Naive thymus-derived CD4-positive, alpha-beta T cell (primary cell): ENCODE results near the gene LYST. TPM values are rescaled to one million over a fixed set of nuclear protein-coding genes. Genes with fewer than 3 reads are reported as not detected.
"Not testable (repeated sequence)": the region's sequence is repeated elsewhere in the genome, so short reads cannot be mapped to it uniquely, and the experiment has no call there.

Source experiments
- ATAC-seq: fragments of 150-1000 bp; cut with Tn5 transposase; 2 replicates; pipeline ENCODE4 v1.10.0; 2021; ENCODE audit warnings: mild to moderate bottlenecking, moderate library complexity
- CTCF ChIA-PET: fragments of 350-600 bp; sonication (Branson Sonifier 250); formaldehyde crosslinking; loops from one replicate; lab custom pipeline; 2021; ENCODE audit warnings: antibody characterized with exemption; lab: Charles Lee
- POLR2A ChIA-PET: fragments of 350-600 bp; sonication (Branson Sonifier 250); formaldehyde crosslinking; loops from one replicate; lab custom pipeline; 2021; ENCODE audit warnings: antibody characterized with exemption, inconsistent platforms; lab: Charles Lee
- DNase-seq, 9 donors: peaks; one replicate each; pipeline versions ENCODE4 v3.0.0 to v3.0.0-alpha.2; 2020 to 2022; ENCODE audit warnings: mixed read lengths in 1 of 9
- H3K27ac ChIP-seq: one replicate; pipeline ENCODE4 v1.7.0; 2013; ENCODE audit warnings: mild to moderate bottlenecking, low read depth, low read length, moderate library complexity
- H3K27me3 ChIP-seq, 2 donors: one replicate each; pipeline ENCODE4 v1.7.0; 2013; ENCODE audit warnings: low read length in 2 of 2, mild to moderate bottlenecking in 2 of 2, moderate library complexity in 2 of 2; ENCODE audit not compliant: control insufficient read depth in 2 of 2, insufficient read depth in 2 of 2
- H3K36me3 ChIP-seq, 3 experiments: 1 replicate in 2 of 3; 2 replicates in 1 of 3; pipeline ENCODE4 v1.7.0; 2013; ENCODE audit warnings: low read length in 3 of 3, mild to moderate bottlenecking in 3 of 3, moderate library complexity in 1 of 3; ENCODE audit not compliant: insufficient read depth in 3 of 3, control insufficient read depth in 2 of 3
- H3K4me1 ChIP-seq, 2 donors: one replicate each; pipeline ENCODE4 v1.7.0; 2013; ENCODE audit warnings: low read length in 2 of 2, mild to moderate bottlenecking in 2 of 2, moderate library complexity in 1 of 2; ENCODE audit not compliant: control insufficient read depth in 2 of 2, insufficient read depth in 2 of 2
- H3K4me3 ChIP-seq: 2 replicates; pipeline ENCODE4 v1.7.0; 2013; ENCODE audit warnings: mild to moderate bottlenecking, low read length
- H3K9me3 ChIP-seq, 3 experiments: 1 replicate in 2 of 3; 2 replicates in 1 of 3; pipeline ENCODE4 v1.7.0; 2013; ENCODE audit warnings: low read length in 3 of 3; ENCODE audit not compliant: control insufficient read depth in 2 of 3
- H3K27ac Mint-ChIP-seq, 9 donors: one replicate each; pipeline ENCODE4 v1.8.0; 2020 to 2022; ENCODE audit warnings: mixed read lengths in 9 of 9, mild to moderate bottlenecking in 8 of 9, moderate library complexity in 5 of 9, inconsistent platforms in 2 of 9
- H3K27me3 Mint-ChIP-seq, 5 donors: one replicate each; pipeline ENCODE4 v1.8.0; 2021 to 2022; ENCODE audit warnings: mixed read lengths in 5 of 5, mild to moderate bottlenecking in 1 of 5
- H3K36me3 Mint-ChIP-seq, 5 donors: one replicate each; pipeline ENCODE4 v1.8.0; 2020 to 2022; ENCODE audit warnings: mixed read lengths in 5 of 5, mild to moderate bottlenecking in 3 of 5, inconsistent platforms in 1 of 5
- H3K4me1 Mint-ChIP-seq, 7 donors: one replicate each; pipeline ENCODE4 v1.8.0; 2020 to 2022; ENCODE audit warnings: mixed read lengths in 7 of 7, mild to moderate bottlenecking in 3 of 7, inconsistent platforms in 1 of 7
- H3K4me3 Mint-ChIP-seq, 10 donors: one replicate each; pipeline ENCODE4 v1.8.0; 2020 to 2022; ENCODE audit warnings: mild to moderate bottlenecking in 10 of 10, mixed read lengths in 10 of 10, moderate library complexity in 6 of 10, inconsistent platforms in 2 of 10
- H3K9me3 Mint-ChIP-seq, 11 donors: one replicate each; pipeline ENCODE4 v1.8.0; 2020 to 2022; ENCODE audit warnings: mixed read lengths in 11 of 11, mild to moderate bottlenecking in 4 of 11, inconsistent platforms in 1 of 11, moderate library complexity in 1 of 11
- intact Hi-C, 2 donors: fragments of 100-400 bp; cut with micrococcal nuclease; formaldehyde crosslinking; loops; one replicate each; pipeline ENCODE4 v1.15.1; 2023
- polyA plus RNA-seq, 2 donors: library from polyadenylated mRNA; unstranded; fragments of 300-500 nt; fragmentation: Illumina TruSeq; gene quantifications; one replicate each; pipeline ENCODE4 v1.2.3, GENCODE V29; 2021
- total RNA-seq, 6 experiments: library from RNA in 5 of 6; stranded (reverse) in 5 of 6; gene quantifications; 1 replicate in 5 of 6; 2 replicates in 1 of 6; pipeline ENCODE4 v1.2.3 and lab custom pipeline; 2021 to 2026

LYST gene
- total and polyA plus RNA-seq, 7 experiments from 2014 or later: 5.7 to 98.1 (median 27.8) TPM

DNA sequence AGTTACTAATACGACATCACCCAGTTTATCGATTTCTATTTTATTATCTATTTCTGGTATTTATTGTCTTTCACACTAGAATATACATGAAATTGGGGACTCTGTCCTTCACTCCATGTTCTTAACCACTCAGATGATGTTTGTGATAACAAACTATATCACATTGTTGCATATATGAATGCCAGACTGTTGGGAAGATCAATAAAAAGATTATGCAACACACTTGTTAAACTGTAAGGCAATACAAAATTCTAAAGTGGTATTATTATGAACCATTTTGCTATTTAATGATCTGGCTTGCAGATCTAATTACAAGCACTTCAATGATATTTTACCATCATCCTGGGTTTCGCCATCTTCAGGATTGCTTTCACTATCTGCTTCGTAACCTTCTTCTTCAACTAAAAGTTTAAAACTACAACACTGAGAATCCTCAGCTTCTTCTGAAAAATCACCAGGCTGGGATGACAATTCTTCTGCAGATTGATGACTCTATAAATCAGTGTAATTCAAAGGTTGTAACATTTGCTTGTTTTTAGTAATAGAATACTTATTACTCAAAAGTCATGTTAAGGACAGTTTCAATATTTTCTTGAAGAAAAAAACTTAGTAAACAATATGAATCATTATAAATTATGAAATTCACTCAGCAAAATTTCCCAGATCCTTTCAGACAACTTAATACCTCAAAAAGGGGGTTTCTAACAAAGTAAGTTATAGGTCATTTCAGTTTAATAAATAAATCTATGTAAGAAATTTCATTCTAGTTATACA, 63.9 kb downstream of the LYST start:
- no peaks in the 10 kb centered on the region for H3K27me3 ChIP-seq
- Mint-ChIP-seq H3K4me1 (peaks cover 0 to 3% (median 0%) of the 10 kb centered on the region in 7 donors), H3K36me3 (peaks cover 5 to 41% (median 25%) of the 10 kb centered on the region in 5 donors), H3K4me3 (no peak overlapping the region), H3K9me3 (no peaks in the 10 kb centered on the region), H3K27me3 (no peaks in the 10 kb centered on the region), H3K27ac (no peak overlapping the region)
- H3K27ac ChIP-seq: no peak overlapping the region
- ChIA-PET POLR2A (no interaction called here), CTCF (no interaction called here)
- H3K36me3 ChIP-seq: peaks cover 5 to 6% (median 6%) of the 10 kb centered on the region in 3 experiments
- no peak for DNase-seq
- intact Hi-C loops: no loop called here
- no peak for ATAC-seq
- no peaks in the 10 kb centered on the region for H3K4me1 ChIP-seq
- H3K4me3 ChIP-seq: no peak overlapping the region
- no peaks in the 10 kb centered on the region for H3K9me3 ChIP-seq

DNA sequence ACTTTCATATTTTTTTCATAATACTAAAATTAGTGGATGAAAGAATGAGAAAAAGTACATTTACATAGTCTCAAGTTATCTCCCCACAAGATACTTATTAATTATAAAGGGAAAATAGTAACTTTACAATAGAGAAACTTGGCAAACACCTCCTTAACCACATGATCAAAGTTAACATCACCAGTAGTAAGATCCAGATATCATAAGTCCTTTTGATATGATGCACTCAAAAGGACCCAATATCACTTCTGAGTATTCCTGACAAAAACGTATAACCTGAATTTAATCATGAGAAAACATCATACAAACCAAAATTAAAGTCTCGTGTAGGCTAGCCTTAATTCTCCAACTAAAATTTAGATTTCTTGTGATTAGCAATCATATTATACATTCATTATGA, 67.4 kb downstream of the LYST start:
- no peak for ATAC-seq
- H3K27me3 ChIP-seq: no peaks in the 10 kb centered on the region
- no peaks in the 10 kb centered on the region for H3K4me1 ChIP-seq
- H3K4me3 ChIP-seq: no peak overlapping the region
- Mint-ChIP-seq H3K36me3 (peaks cover 14 to 54% (median 29%) of the 10 kb centered on the region in 5 donors), H3K27ac (no peak overlapping the region), H3K4me1 (peaks cover 0 to 3% (median 0%) of the 10 kb centered on the region in 7 donors), H3K27me3 (no peaks in the 10 kb centered on the region), H3K4me3 (no peak overlapping the region), H3K9me3 (peaks cover 0 to 8% (median 0%) of the 10 kb centered on the region in 11 donors)
- no peak overlapping the region for H3K27ac ChIP-seq
- ChIA-PET CTCF (no interaction called here), POLR2A (no interaction called here)
- no peaks in the 10 kb centered on the region for H3K9me3 ChIP-seq
- no peak for DNase-seq
- intact Hi-C loops: loop anchor here in 1 of 2 donors (5.0 kb wide), 1 partner anchor 173 kb away; no protein-coding TSS in a partner anchor
- peaks cover 0 to 6% (median 5%) of the 10 kb centered on the region in 3 experiments for H3K36me3 ChIP-seq

DNA sequence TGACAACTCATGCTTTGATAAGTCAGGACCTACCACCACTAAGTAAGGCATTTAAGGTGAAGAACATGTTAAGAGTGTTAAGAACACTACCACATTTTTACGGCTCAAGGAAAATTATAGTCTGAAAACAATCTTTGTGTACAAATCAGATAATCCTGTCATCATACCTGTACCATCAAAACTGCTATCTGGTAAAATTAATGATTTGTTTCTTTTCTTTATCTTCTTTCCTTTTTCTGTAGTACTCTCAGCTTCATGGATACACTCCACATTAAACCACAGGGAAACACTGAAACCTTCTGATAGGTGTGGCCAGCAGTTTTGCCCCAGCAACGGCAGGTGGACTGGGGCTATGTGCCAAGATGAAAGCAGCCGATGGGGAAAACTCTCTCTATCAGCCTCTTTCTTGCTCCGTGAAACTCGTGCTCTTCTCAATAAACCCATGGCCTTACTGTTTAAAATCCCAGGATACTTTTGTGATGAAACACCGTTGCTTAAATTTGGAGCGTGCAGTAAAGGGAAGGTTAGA, 75.1 kb downstream of the LYST start:
- ATAC-seq (no peak), DNase-seq (no peak)
- H3K4me3 ChIP-seq: no peak overlapping the region
- Mint-ChIP-seq H3K27me3 (no peaks in the 10 kb centered on the region), H3K27ac (no peak overlapping the region), H3K36me3 (peaks cover 13 to 52% (median 32%) of the 10 kb centered on the region in 5 donors), H3K9me3 (peaks cover 0 to 7% (median 0%) of the 10 kb centered on the region in 11 donors), H3K4me1 (no peaks in the 10 kb centered on the region), H3K4me3 (no peak overlapping the region)
- H3K27me3 ChIP-seq: no peaks in the 10 kb centered on the region
- peaks cover 0 to 22% (median 6%) of the 10 kb centered on the region in 3 experiments for H3K36me3 ChIP-seq
- H3K27ac ChIP-seq: no peak overlapping the region
- no peaks in the 10 kb centered on the region for H3K4me1 ChIP-seq
- intact Hi-C loops: no loop called here
- POLR2A ChIA-PET: no interaction called here
- no peaks in the 10 kb centered on the region for H3K9me3 ChIP-seq
- CTCF ChIA-PET: no interaction called here

DNA sequence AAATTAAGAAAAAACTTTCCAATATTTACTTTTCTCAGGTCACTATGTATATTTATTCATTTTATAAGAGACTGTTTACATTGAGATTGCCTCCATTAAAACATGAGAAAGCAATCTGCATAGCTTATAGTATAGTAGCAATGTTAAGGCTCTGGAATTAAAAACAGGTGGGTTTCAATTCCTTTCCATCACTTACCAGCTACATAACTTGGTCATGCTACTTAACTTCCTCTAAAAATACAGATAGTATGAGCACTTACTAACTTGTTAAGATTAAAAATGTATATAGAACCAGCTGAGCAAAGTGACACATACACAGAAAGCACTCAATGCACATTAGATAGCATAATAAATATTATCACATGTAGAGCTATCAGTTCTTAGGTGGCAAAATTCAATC, 76.6 kb downstream of the LYST start:
- Histone ChIP-seq H3K4me1 (no peaks in the 10 kb centered on the region), H3K27me3 (no peaks in the 10 kb centered on the region), H3K36me3 (peaks cover 0 to 22% (median 6%) of the 10 kb centered on the region in 3 experiments), H3K9me3 (no peaks in the 10 kb centered on the region), H3K27ac (no peak overlapping the region), H3K4me3 (no peak overlapping the region)
- Mint-ChIP-seq H3K36me3 (peaks cover 4 to 42% (median 28%) of the 10 kb centered on the region in 5 donors), H3K9me3 (peaks cover 0 to 2% (median 0%) of the 10 kb centered on the region in 11 donors), H3K27ac (no peak overlapping the region), H3K27me3 (no peaks in the 10 kb centered on the region), H3K4me1 (no peaks in the 10 kb centered on the region), H3K4me3 (no peak overlapping the region)
- DNase-seq (no peak), ATAC-seq (no peak)
- ChIA-PET POLR2A (interaction anchor here (1.0 kb wide), 1 partner anchor 51 kb away, joined by 6 read pairs; no protein-coding TSS in a partner anchor), CTCF (no interaction called here)
- intact Hi-C loops: no loop called here

DNA sequence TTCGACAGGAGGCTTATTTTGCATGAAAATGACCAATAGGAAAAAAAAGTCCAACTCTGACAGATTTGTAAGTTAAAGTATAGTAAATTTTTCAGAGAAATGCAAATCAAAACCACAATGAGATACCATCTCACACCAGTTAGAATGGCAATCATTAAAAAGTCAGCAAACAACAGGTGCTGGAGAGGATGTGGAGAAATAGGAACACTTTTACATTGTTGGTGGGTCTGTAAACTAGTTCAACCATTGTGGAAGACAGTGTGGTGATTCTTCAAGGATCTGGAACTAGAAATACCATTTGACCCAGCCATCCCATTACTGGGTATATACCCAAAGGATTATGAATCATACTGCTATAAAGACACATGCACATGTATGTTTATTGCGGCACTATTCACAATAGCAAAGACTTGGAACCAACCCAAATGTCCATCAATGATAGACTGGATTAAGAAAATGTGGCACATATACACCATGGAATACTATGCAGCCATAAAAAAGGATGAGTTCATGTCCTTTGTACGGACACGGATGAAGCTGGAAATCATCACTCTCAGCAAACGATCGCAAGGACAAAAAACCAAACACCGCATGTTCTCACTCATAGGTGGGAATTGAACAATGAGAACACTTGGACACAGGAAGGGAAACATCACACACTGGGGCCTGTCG, 80.3 kb downstream of the LYST start:
- peak overlapping the region in 1 of 9 donors; percentile 37 for H3K27ac Mint-ChIP-seq
- H3K27me3 ChIP-seq, H3K9me3 Mint-ChIP-seq, CTCF ChIA-PET, ATAC-seq, DNase-seq, H3K4me3 Mint-ChIP-seq, H3K9me3 ChIP-seq, H3K4me1 ChIP-seq, H3K27me3 Mint-ChIP-seq, H3K27ac ChIP-seq, H3K4me1 Mint-ChIP-seq, H3K4me3 ChIP-seq: not testable (repeated sequence)
- POLR2A ChIA-PET: interaction anchor here (0.6 kb wide), 1 partner anchor 271 kb away, joined by 3 read pairs; no protein-coding TSS in a partner anchor
- peaks cover 0 to 16% (median 0%) of the 10 kb centered on the region in 3 experiments for H3K36me3 ChIP-seq
- peaks cover 4 to 28% (median 23%) of the 10 kb centered on the region in 5 donors for H3K36me3 Mint-ChIP-seq
- intact Hi-C loops: loop anchor here in 1 of 2 donors (10.0 kb wide), 1 partner anchor 1292 kb away; no protein-coding TSS in a partner anchor

DNA sequence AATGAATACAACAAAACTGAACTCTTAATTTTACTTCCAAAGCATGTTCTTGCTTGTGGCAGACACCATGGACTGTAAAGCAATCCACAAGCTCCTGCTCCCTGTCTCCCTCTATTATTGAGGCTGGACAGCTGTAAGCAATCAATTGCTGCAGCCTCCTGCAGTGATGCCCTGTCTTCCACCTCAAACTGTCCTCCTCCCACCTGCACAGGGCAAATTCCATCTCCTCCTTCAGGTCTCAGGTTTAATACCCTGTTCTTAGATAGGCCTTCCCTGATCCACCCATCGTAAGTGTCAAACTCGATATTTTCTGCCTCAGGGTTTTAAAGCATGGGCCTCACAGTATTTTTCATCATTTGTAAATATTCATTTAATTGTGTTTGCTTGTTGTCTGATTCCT, 81.8 kb downstream of the LYST start:
- ChIA-PET CTCF (interaction anchor here (0.8 to 1.4 kb wide), 2 partner anchors 187 to 368 kb away, joined by 3 to 7 read pairs; no protein-coding TSS in a partner anchor), POLR2A (no interaction called here)
- no peaks in the 10 kb centered on the region for H3K4me1 Mint-ChIP-seq
- intact Hi-C loops: loop anchor here (5.0 to 10.0 kb wide), 3 partner anchors 187 to 1290 kb away; no protein-coding TSS in a partner anchor
- Histone ChIP-seq H3K27ac (no peak overlapping the region), H3K36me3 (peaks cover 0 to 4% (median 0%) of the 10 kb centered on the region in 3 experiments), H3K9me3 (no peaks in the 10 kb centered on the region), H3K4me1 (no peaks in the 10 kb centered on the region), H3K4me3 (no peak overlapping the region), H3K27me3 (no peaks in the 10 kb centered on the region)
- no peak overlapping the region for H3K27ac Mint-ChIP-seq
- no peaks in the 10 kb centered on the region for H3K27me3 Mint-ChIP-seq
- peaks cover 0 to 23% (median 16%) of the 10 kb centered on the region in 5 donors for H3K36me3 Mint-ChIP-seq
- ATAC-seq (no peak), DNase-seq (no peak)
- H3K4me3 Mint-ChIP-seq: no peak overlapping the region
- H3K9me3 Mint-ChIP-seq: peaks cover 0 to 2% (median 0%) of the 10 kb centered on the region in 11 donors
